GM19043 (cell line): ENCODE measurements around the gene URM1.
A peak's percentile ranks its signal among the peaks of the same experiment; 100 is the strongest.
"Not testable (repeated sequence)": the region's sequence is repeated elsewhere in the genome, so short reads cannot be mapped to it uniquely, and the experiment has no call there.

Experiments used
- ATAC-seq: cut with Tn5 transposase; IDR thresholded peaks from one replicate; pipeline ENCODE4 v1.9.1; 2021; ENCODE audit warnings: low read depth; ENCODE audit not compliant: unreplicated experiment

URM1 gene

GRCh38 chr9:128406848-128407391, 35.7 kb downstream of the URM1 start:
- no peak for ATAC-seq

- no peak for ATAC-seq
Observed at GRCh38 chr9:128408963-128409431, 37.8 kb downstream of the URM1 start.

GRCh38 chr9:128409450-128409849, 38.3 kb downstream of the URM1 start:
- ATAC-seq: no peak

GRCh38 chr9:128409978-128410377, 38.8 kb downstream of the URM1 start:
- ATAC-seq: no peak

GRCh38 chr9:128411364-128412119, 40.4 kb downstream of the URM1 start:
- no peak for ATAC-seq

- ATAC-seq: no peak
Observed at GRCh38 chr9:128412120-128412790, 41.1 kb downstream of the URM1 start.

- ATAC-seq: not testable (repeated sequence)
Observed at GRCh38 chr9:128413728-128414127, 42.6 kb downstream of the URM1 start.

- ATAC-seq: no peak
Observed at GRCh38 chr9:128414461-128414860, 43.3 kb downstream of the URM1 start.

- no peak for ATAC-seq
Observed at GRCh38 chr9:128415281-128415680, 44.1 kb downstream of the URM1 start.

GRCh38 chr9:128416014-128416413, 44.8 kb downstream of the URM1 start:
- ATAC-seq: no peak

- no peak for ATAC-seq
Observed at GRCh38 chr9:128416432-128417019, 45.4 kb downstream of the URM1 start.

- no peak for ATAC-seq
Observed at GRCh38 chr9:128419061-128419925, 48.1 kb downstream of the URM1 start.

GRCh38 chr9:128420060-128420650, 49.0 kb downstream of the URM1 start:
- peak; percentile 61 for ATAC-seq

- ATAC-seq: peak; percentile 57
Observed at GRCh38 chr9:128420651-128421481, 49.7 kb downstream of the URM1 start, which contains the start of gene CERCAM. Gene CERCAM (plus strand): TSS chr9:128420857. CDS start chr9:128420878, 21 bp downstream.

GRCh38 chr9:128421482-128421996, 50.4 kb downstream of the URM1 start:
- no peak for ATAC-seq

- ATAC-seq: not testable (repeated sequence)
Observed at GRCh38 chr9:128422022-128422782, 51.0 kb downstream of the URM1 start.

- no peak for ATAC-seq
Observed at GRCh38 chr9:128422783-128423150, 51.6 kb downstream of the URM1 start.

GRCh38 chr9:128423356-128423755, 52.2 kb downstream of the URM1 start:
- ATAC-seq: not testable (repeated sequence)
